ENCODE data around the gene ESM1.
"Not testable (repeated sequence)": the region's sequence is repeated elsewhere in the genome, so short reads cannot be mapped to it uniquely, and the experiment has no call there.

The ESM1 gene

GRCh38 chr5:54985301-54986268 is at the start of gene ESM1:
Gene ESM1 (minus strand): TSS chr5:54985593. CDS start chr5:54985517, 76 bp downstream.
- DNase-seq, result peak in 1 of 2 experiments; percentile 8

- DNase-seq, result no peak
These were observed 48.2 kb upstream of the ESM1 start for GRCh38 chr5:55033568-55033967.

- DNase-seq, result no peak
These were observed 46.1 kb upstream of the ESM1 start for GRCh38 chr5:55031492-55031891.

GRCh38 chr5:55030676-55031369 is 45.4 kb upstream of the ESM1 start:
- no peak for DNase-seq

- no peak for DNase-seq
These were observed 44.8 kb upstream of the ESM1 start for GRCh38 chr5:55030220-55030619.

GRCh38 chr5:55027595-55027994 is 42.2 kb upstream of the ESM1 start:
- no peak for DNase-seq

DNA sequence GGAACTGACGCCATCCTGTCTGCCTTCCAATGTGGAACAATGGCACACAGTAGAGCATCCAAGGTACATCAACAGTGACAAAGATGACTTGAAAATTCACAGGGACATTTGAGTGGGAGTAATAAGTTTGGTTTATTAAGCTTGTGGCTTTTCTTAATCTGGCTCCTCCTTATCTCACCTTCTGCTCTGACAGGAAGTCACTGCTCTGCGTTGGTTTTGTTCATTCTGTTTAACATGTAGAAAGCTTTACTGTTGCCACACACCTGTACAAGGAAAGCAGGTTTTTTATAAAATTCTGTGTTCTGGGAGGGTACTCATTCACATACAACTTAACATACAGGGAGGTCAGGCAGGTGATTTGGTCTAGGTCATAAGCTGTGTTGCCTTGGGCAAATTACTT is 37.1 kb upstream of the ESM1 start:
- DNase-seq, result no peak

- no peak for DNase-seq
These were observed 36.4 kb upstream of the ESM1 start for GRCh38 chr5:55021821-55022220.

DNA sequence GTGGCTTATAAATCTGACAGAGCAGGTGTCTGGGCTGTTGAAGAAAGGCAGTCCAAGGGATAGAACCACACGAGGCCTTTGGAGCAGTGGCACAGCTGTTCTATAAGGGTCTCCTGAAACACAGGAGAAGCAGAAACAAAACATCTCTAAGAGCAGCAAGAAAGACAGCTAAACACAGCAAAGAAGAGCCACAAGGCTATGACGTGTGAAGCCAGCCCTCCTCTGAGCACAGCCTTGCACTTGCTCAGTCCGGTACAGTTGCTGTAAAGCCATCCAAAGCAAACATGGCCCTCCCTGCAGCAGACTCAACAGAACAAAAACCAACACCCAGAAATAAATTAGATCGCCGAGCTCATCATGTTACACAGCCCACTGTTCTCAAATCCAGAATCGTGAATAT is 36.0 kb upstream of the ESM1 start:
- peak; percentile 11 to 32 for DNase-seq

GRCh38 chr5:55010149-55010548 is 24.8 kb upstream of the ESM1 start:
- DNase-seq, result not testable (repeated sequence)

- no peak for DNase-seq
These were observed 19.3 kb upstream of the ESM1 start for GRCh38 chr5:55004729-55005128.

DNA sequence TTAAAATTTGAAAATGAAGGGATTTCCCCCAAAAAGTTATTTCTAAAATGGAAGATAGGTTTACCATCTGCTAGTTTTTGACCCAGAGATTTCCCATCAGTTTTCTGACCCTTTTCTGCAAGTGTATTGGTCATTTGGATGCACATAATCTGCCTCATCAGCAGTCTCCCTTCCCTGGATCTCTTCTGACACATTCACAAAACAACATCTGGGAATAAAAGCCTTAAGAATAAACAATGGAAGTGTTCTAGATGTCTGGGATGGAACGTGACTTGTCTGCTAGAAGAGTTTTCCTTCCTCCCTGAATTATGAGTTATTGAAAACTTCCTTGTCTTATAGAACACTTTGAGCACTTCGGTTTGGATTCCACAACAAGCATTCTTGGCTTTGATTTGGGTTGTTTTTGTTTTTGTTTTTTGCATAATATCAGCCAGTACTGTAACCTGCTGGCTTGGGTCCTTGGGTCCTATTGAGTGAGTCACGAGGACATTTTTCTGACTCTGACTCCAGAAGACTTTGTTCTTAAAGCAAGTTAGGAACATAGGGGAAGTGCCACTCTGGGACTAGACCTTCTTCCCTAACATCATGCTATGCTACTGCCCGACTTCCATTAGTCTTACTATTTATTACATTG is 18.2 kb upstream of the ESM1 start:
- DNase-seq, result no peak

DNA sequence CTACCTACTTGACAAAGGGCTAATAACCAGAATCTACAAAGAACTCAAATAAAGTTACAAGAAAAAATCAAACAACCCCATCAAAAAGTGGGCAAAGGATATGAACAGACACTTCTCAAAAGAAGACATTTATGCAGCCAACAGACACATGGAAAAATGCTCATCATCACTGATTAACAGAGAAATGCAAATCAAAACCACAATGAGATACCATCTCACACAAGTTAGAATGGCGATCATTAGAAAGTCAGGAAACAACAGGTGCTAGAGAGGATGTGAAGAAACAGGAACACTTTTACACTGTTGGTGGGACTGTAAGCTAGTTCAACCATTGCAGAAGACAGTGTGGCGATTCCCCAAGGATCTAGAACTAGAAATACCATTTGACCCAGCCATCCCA is 16.8 kb upstream of the ESM1 start:
- not testable (repeated sequence) for DNase-seq

DNA sequence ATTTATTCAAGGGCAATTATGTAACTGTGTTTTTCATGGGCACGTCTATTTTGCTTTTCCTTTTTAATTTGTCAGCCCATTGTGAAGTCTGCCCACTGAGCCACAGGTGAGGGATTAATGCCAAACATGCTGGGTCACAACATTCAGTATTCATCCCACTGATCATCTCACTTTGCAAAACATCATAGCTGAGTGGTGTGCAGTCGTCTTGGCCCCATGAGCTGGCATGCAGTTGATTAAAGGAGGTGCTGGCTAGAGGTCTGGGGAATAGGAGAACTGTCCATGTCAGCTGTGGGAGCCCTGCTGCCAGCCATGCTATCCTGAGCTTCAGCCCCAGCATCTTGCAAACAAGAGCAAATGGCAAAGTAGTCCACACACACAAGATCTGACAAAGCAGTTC is 11.7 kb upstream of the ESM1 start:
- DNase-seq, result no peak

- no peak for DNase-seq
These were observed 11.1 kb upstream of the ESM1 start for GRCh38 chr5:54996466-54996865.

GRCh38 chr5:54995168-54995567 is 9.8 kb upstream of the ESM1 start:
- no peak for DNase-seq

DNA sequence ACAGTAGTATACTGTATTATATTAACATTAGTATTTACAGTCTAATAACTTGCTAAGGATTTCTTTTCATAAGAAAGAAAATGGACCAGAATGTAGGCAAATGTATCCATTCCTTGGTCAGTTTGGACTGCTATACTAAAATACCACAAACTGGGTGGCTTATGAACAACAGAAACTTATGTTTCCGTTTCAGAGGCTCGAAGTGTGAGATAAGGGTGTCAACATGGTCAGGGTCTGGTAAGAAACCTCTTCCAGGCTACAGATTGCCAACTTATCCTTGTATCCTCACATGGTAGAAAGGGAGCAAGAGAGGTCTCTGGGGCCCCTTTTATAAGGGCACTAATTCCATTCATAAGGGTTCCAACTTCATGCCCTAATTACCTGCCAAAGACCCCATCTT is 9.2 kb upstream of the ESM1 start:
- no peak for DNase-seq

DNA sequence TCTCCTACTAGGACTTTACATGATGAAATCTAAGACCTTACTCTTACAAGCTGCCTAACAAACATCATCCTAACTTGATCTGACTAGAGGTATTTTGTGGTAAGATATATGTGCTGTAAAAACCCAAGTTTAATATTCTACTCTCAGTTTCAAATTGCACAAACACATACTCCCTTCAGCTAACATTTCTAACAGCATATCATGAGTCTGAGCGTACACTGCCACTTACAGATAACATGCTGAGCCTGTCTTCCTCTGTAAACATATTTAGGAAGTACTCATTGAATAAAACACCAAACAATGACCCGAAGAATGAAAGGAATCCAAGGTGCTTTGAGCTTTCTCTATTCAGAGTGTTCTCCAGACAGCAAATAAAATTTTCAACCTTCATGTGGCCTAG is 7.9 kb upstream of the ESM1 start:
- no peak for DNase-seq

GRCh38 chr5:54991416-54991815 is 6.0 kb upstream of the ESM1 start:
- no peak for DNase-seq

DNA sequence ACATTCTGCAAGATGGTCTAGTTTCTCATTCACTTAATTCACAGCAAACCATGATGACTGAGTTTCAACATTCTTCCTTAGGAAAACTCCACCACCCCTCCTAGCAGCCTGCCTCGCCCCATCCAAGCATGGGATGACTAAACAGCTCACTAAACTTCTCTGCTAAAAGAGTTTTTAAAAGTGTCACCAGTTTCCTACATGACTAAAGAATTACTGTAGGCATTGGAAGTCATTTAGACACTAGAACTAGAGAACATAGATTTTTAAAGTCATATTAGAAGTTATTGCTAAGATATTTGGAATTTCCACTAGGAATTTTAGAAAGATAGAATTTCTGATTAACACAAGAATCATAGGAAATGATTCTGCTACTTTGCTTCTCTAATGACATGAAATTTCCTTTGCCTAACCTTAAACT is 5.5 kb upstream of the ESM1 start:
- no peak for DNase-seq

DNA sequence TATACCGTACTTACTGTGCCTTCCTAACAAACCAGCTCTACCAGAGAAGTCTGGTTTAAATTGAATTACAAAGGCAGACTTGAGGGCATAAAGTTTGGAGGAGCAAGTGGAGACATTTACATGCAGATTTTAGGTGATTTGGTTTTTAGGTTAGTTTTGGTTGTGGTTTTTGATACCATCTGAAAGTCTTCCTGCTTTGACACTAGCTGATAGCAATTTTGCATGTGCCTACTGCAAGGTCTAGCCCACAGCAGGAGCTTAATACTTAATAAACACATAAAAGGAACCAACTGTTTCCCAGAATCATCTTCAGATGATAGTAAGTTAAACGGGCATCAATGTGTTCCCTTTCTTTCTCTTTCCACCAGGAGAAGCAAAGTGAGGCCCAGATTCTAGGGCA is 3.4 kb upstream of the ESM1 start:
- no peak for DNase-seq

GRCh38 chr5:54988218-54988617 is 2.8 kb upstream of the ESM1 start:
- DNase-seq, result no peak

GRCh38 chr5:54986269-54986654 is 869 bp upstream of the ESM1 start:
- DNase-seq, result no peak

GRCh38 chr5:54981928-54982327 is 3.5 kb downstream of the ESM1 start:
- no peak for DNase-seq

Data from SHP77 (cell line).